ENCODE measurements around the gene DHX9. TPM values are rescaled to one million over a fixed set of nuclear protein-coding genes. Genes with fewer than 3 reads are reported as not detected.
A peak's percentile ranks its signal among the peaks of the same experiment; 100 is the strongest.

The DHX9 gene
- total RNA-seq, 1 experiment from 2014 or later, result 336 TPM

DNA sequence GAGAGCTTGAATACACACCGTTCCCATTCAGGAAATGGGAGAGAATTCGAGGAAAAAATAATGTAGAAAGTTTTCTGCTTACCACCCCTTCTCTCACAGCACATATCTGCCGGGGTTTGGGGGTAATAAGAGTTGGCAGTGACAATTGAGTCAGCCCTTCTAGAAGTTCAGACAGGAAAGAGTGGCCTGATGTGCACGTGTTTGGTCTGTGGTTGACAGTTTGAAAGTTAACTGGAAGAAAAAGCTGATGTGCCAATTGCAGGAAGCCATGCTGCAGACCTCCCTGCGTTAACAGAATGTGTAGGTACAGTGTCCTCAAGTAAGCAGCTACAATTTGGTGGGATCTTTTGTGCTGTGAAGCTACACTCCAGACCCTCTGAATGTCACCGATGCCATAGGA lies 50.9 kb downstream of the DHX9 start:
- no peaks in the 10 kb centered on the region for H3K27me3 Mint-ChIP-seq (ENCODE audit: low read depth)
- no peaks in the 10 kb centered on the region for H3K23me2 ChIP-seq (ENCODE audit: insufficient read length, low read depth, low read length, poor library complexity, severe bottlenecking)
- no peak overlapping the region for H2BK5ac ChIP-seq (ENCODE audit: insufficient read length, low read length)
- H4K8ac ChIP-seq (replicated peaks; ENCODE audit: insufficient read length, low read depth, low read length), result no peak overlapping the region
- no peak overlapping the region for H3K4me2 ChIP-seq (ENCODE audit: insufficient read depth, insufficient read length, low read length)
- H3K9me3 Mint-ChIP-seq, result peaks cover 0 to 9% of the 10 kb centered on the region in 2 experiments; a peak in 4 of 5 replicates
- no peak overlapping the region for H2BK20ac ChIP-seq (ENCODE audit: low read depth, low read length, poor library complexity, severe bottlenecking)
- no peaks in the 10 kb centered on the region for H4K20me1 ChIP-seq (ENCODE audit: control insufficient read depth, insufficient read depth, insufficient read length)
- H3K4me3 Mint-ChIP-seq, result no peak overlapping the region
- H3K27ac Mint-ChIP-seq, result peak overlapping the region; percentile 0 to 86 (median 69); a peak in 2 of 7 replicates
- peaks cover 6 to 8% of the 10 kb centered on the region in 2 experiments for H3K4me1 Mint-ChIP-seq
- H3K9ac ChIP-seq (ENCODE audit: extremely low read depth, insufficient read length, low read length), result no peak overlapping the region
- peaks cover 4% of the 10 kb centered on the region; the same call in 1 of the 2 replicates for H3K4me1 ChIP-seq (ENCODE audit: insufficient read depth, low read length)
- H3K18ac ChIP-seq (ENCODE audit: insufficient read length, low read depth, low read length), result no peak overlapping the region
- H3T11ph ChIP-seq (ENCODE audit: low read length), result no peak overlapping the region
- no peak overlapping the region for H2AK5ac ChIP-seq (ENCODE audit: insufficient read length, low read length)
- no peak for TF ChIP-seq CTCF (conservative IDR thresholded peaks at IDR 0.05)
- H4K91ac ChIP-seq (ENCODE audit: insufficient read length, low read depth, low read length), result no peak overlapping the region
- H3K36me3 Mint-ChIP-seq (ENCODE audit: insufficient read depth in 1 of 3, low read depth in 3 of 3), result peaks cover 18 to 43% (median 32%) of the 10 kb centered on the region in 3 experiments
- no peak overlapping the region for H3K4ac ChIP-seq (ENCODE audit: low read depth, low read length)
- no peak overlapping the region for H3K27ac ChIP-seq (ENCODE audit: insufficient read length, low read depth, low read length)
- H2BK120ac ChIP-seq (ENCODE audit: low read depth, low read length, poor library complexity, severe bottlenecking), result no peak overlapping the region
- no peak overlapping the region for H3K14ac ChIP-seq (ENCODE audit: insufficient read depth, low read length)
- no peak overlapping the region for H3K56ac ChIP-seq (ENCODE audit: insufficient read length, low read depth, low read length)
- H3K27me3 ChIP-seq (ENCODE audit: insufficient read depth, low read length), result no peaks in the 10 kb centered on the region
- no peak overlapping the region for H2AFZ ChIP-seq (ENCODE audit: low read length)
- DNase-seq, result no peak
- H2BK12ac ChIP-seq (ENCODE audit: insufficient read length, low read depth, low read length), result no peak overlapping the region
- no peak overlapping the region for H4K5ac ChIP-seq (ENCODE audit: insufficient read length, low read depth, low read length)
- no peak overlapping the region for H2BK15ac ChIP-seq (ENCODE audit: low read depth, low read length)
- H3K23ac ChIP-seq (ENCODE audit: insufficient read length, low read depth, low read length), result no peak overlapping the region
- H3K9me3 ChIP-seq (ENCODE audit: control insufficient read depth, low read depth, low read length), result no peaks in the 10 kb centered on the region
- no peaks in the 10 kb centered on the region for H3K79me1 ChIP-seq (ENCODE audit: insufficient read depth, low read depth, low read length, poor library complexity, severe bottlenecking)
- no CpG with 5 or more reads among the region's 6 CpGs for WGBS (ENCODE audit: extremely low coverage, insufficient read length, low lambda C conversion rate)
- no peaks in the 10 kb centered on the region for H3K79me2 ChIP-seq (ENCODE audit: insufficient read depth, low read length)
